Upper lobe of right lung (tissue), 1 donor: ENCODE results near the gene THOC5. TPM values are rescaled to one million over a fixed set of nuclear protein-coding genes. Genes with fewer than 3 reads are reported as not detected.
A peak's percentile ranks its signal among the peaks of the same experiment; 100 is the strongest.

Source experiments
- ATAC-seq: fragments of 200-7000 bp; cut with Tn5 transposase; one replicate; pipeline ENCODE4 v1.9.1; 2020; ENCODE audit warnings: mild to moderate bottlenecking, moderate library complexity
- DNase-seq: peaks from one replicate; pipeline ENCODE4 v3.0.0-alpha.2; 2020
- H3K27ac ChIP-seq: fragments of 200-600 bp; one replicate; pipeline ENCODE4 v1.8.0; 2022
- H3K27me3 ChIP-seq: fragments of 200-600 bp; one replicate; pipeline ENCODE4 v1.8.0; 2022; ENCODE audit warnings: mild to moderate bottlenecking
- H3K36me3 ChIP-seq: fragments of 200-600 bp; one replicate; pipeline ENCODE4 v1.8.0; 2022
- H3K4me1 ChIP-seq: fragments of 200-600 bp; one replicate; pipeline ENCODE4 v1.8.0; 2022
- H3K4me3 ChIP-seq: fragments of 200-600 bp; one replicate; pipeline ENCODE4 v1.8.0; 2022; ENCODE audit warnings: mild to moderate bottlenecking
- H3K9me3 ChIP-seq: fragments of 200-600 bp; one replicate; pipeline ENCODE4 v1.8.0; 2022
- intact Hi-C: fragments of 100-400 bp; cut with DNase I; formaldehyde crosslinking; loops from one replicate; pipeline ENCODE4 v1.11.0; 2022
- total RNA-seq: library from RNA; stranded (reverse); fragmentation: NEBNext Ultra II Directional; extraction: Animal tissue kit (Norgen Biotek cat#: 25700); gene quantifications from one replicate; pipeline ENCODE4 v1.2.1, GENCODE V29; 2021
- TF ChIP-seq, protein P1 (sequence below): fragments of 200-600 bp; IDR thresholded peaks from one replicate; pipeline ENCODE4 v1.8.0; 2022; ENCODE audit warnings: antibody characterized with exemption
- donor health status: DM: no; HTN: yes; CAD: no; lungs with severe emphysema.

Gene THOC5
- total RNA-seq, 1 donor from 2014 or later: 43.0 TPM

DNA sequence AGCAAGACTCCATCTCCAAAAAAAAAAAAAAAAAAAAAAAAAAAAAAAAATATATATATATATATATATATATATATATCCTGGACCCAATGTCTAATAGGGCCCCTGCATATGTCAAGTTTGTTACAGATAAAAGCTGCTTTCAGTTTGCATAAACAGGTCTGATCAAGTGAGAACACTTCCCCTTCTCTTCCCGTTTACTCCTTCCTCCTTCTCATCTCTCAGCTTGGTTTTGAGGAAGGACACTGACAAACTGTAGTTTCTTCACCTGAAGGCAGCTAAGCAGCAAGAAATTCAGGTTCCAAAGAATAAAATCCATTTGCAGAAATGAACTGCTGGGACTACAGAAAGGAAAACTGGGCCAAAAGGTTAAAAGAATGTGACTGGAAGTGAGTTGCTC, 11.7 kb downstream of the THOC5 start:
- Histone ChIP-seq H3K36me3 (peaks cover 92% of the 10 kb centered on the region), H3K27me3 (no peaks in the 10 kb centered on the region), H3K9me3 (no peaks in the 10 kb centered on the region), H3K27ac (no peak overlapping the region), H3K4me1 (no peaks in the 10 kb centered on the region), H3K4me3 (no peak overlapping the region)
- intact Hi-C loops: no loop called here
- ATAC-seq: peak; percentile 70
- DNase-seq: no peak
- TF ChIP-seq, protein P1, sequence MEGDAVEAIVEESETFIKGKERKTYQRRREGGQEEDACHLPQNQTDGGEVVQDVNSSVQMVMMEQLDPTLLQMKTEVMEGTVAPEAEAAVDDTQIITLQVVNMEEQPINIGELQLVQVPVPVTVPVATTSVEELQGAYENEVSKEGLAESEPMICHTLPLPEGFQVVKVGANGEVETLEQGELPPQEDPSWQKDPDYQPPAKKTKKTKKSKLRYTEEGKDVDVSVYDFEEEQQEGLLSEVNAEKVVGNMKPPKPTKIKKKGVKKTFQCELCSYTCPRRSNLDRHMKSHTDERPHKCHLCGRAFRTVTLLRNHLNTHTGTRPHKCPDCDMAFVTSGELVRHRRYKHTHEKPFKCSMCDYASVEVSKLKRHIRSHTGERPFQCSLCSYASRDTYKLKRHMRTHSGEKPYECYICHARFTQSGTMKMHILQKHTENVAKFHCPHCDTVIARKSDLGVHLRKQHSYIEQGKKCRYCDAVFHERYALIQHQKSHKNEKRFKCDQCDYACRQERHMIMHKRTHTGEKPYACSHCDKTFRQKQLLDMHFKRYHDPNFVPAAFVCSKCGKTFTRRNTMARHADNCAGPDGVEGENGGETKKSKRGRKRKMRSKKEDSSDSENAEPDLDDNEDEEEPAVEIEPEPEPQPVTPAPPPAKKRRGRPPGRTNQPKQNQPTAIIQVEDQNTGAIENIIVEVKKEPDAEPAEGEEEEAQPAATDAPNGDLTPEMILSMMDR: no peak

DNA sequence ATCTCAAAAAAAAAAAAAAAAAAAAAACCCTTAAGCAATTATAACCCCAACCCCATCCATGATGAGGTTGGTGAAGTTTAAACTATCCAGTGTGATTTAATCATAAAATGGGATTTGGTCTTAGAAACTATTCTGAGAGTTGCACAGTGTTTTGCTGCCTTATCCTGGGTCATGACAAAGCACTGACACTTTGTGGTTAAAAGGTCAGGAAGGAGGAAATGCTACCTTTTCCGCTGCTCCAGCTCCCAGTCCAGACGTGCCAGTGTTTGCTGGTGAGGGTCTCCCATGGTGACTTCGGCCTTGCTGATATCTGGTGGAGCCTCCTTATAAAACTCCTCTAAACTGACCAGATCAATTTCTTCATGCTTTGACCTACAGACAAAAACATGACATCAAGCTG, 14.5 kb downstream of the THOC5 start:
- Histone ChIP-seq H3K4me1 (no peaks in the 10 kb centered on the region), H3K9me3 (no peaks in the 10 kb centered on the region), H3K27me3 (no peaks in the 10 kb centered on the region), H3K36me3 (peaks cover 90% of the 10 kb centered on the region), H3K4me3 (no peak overlapping the region), H3K27ac (no peak overlapping the region)
- TF ChIP-seq, protein P1: no peak
- DNase-seq (no peak), ATAC-seq (no peak)
- intact Hi-C loops: no loop called here

DNA sequence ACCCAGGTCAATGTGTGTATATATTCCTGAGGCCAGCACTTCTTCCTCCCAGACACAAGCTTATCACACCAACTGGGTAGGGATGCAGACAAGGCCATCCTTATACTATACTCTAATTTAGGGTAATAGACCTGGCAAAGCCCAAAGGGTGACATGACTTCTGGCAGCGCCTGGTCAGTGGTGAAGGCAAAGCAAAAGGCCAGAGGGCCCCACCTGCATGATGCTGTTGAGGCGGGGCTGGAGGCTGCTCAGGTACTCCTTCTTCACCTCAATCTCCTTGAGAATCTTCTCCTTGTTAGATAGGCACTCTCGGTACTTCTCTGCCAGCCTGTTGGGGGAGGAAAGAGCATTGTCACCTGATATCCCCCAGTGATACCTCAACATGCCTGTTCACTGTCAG, 17.1 kb downstream of the THOC5 start:
- Histone ChIP-seq H3K27me3 (no peaks in the 10 kb centered on the region), H3K4me1 (no peaks in the 10 kb centered on the region), H3K36me3 (peaks cover 94% of the 10 kb centered on the region), H3K4me3 (no peak overlapping the region), H3K27ac (no peak overlapping the region), H3K9me3 (no peaks in the 10 kb centered on the region)
- DNase-seq: no peak
- TF ChIP-seq, protein P1: no peak
- intact Hi-C loops: no loop called here
- no peak for ATAC-seq

DNA sequence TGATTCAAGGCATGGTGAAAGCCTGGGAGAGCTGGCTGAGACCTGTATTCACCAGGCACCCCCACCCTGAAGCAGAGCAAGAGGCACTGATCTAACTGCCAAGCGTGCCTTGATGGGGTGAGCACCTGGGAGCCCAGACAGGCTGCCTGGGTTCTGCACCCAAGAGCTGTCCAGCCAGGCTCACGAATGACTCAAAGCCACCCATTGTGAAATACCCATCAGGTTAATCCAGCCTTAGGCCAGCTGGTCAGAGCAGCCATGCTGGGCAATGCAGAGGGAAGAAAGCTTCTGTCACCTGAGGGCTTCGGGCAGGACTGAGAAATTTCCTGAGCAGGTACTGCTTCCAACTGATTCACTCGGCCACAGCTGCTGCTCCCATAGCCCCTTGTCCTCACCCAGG, 22.1 kb downstream of the THOC5 start:
- DNase-seq (no peak), ATAC-seq (no peak)
- TF ChIP-seq, protein P1: no peak
- no peaks in the 10 kb centered on the region for H3K27me3 ChIP-seq
- no peaks in the 10 kb centered on the region for H3K4me1 ChIP-seq
- no peak overlapping the region for H3K27ac ChIP-seq
- intact Hi-C loops: no loop called here
- no peak overlapping the region for H3K4me3 ChIP-seq
- H3K36me3 ChIP-seq: peaks cover 94% of the 10 kb centered on the region
- H3K9me3 ChIP-seq: no peaks in the 10 kb centered on the region

DNA sequence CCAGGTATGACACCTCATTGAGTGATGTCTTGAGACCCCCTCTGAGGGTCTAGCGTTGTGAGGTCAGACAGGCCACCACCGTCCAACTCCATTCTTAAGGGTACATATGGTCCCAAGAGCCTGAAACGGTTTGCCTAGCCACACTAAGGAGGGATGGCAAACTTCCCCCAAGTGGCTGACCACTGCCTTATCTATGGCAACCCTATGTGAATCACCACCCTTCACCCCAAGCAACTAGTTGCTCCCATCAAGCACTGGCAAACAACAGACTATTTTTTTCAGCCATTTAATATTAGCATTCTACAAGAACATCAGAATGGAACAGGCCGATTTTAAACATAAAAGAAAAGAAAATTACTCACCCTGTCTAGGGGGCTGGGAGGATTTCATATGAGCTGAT, 22.8 kb downstream of the THOC5 start:
- Histone ChIP-seq H3K9me3 (no peaks in the 10 kb centered on the region), H3K4me1 (no peaks in the 10 kb centered on the region), H3K27me3 (no peaks in the 10 kb centered on the region), H3K27ac (no peak overlapping the region), H3K4me3 (no peak overlapping the region), H3K36me3 (peaks cover 96% of the 10 kb centered on the region)
- intact Hi-C loops: no loop called here
- TF ChIP-seq, protein P1: no peak
- no peak for DNase-seq
- no peak for ATAC-seq

DNA sequence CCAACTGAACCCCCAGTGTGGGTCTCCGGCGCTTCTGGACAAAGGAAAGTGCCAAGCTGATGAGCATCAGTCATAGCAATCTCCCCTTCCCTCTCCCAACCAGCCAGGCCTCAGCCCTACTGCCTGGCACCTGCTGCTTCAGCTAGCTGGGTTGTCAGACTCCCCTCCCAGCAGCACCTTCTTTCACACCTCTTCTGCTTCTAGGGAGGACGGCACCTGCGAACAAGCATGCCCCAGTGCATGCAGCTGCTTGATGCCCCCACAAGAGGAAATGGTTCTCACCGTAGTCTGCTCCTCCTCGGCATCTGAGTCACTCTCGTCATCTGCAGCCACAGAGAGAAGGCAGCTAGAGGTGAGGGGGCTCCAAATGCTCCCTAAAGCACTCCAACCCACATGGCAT, 25.4 kb downstream of the THOC5 start:
- intact Hi-C loops: no loop called here
- no peak overlapping the region for H3K4me3 ChIP-seq

More for the DNA sequence above, 25.4 kb downstream of the THOC5 start:
- TF ChIP-seq, protein P1: no peak
- H3K4me1 ChIP-seq: no peaks in the 10 kb centered on the region
- no peak overlapping the region for H3K27ac ChIP-seq
- H3K27me3 ChIP-seq: no peaks in the 10 kb centered on the region
- H3K36me3 ChIP-seq: peaks cover 100% of the 10 kb centered on the region
- no peak for ATAC-seq
- H3K9me3 ChIP-seq: no peaks in the 10 kb centered on the region
- no peak for DNase-seq
